LoVo (cell line): ENCODE data around the gene CALCR.

Experiments used
- DNase-seq: peaks from one replicate; pipeline ENCODE4 v3.0.0-alpha.2; 2016; ENCODE audit warnings: low spot score

Gene CALCR

GRCh38 chr7:93447509-93447908, 127.0 kb downstream of the CALCR start:
- DNase-seq = no peak

- DNase-seq = peak; percentile 46
These were observed 131.9 kb downstream of the CALCR start for GRCh38 chr7:93442478-93443224.

DNA sequence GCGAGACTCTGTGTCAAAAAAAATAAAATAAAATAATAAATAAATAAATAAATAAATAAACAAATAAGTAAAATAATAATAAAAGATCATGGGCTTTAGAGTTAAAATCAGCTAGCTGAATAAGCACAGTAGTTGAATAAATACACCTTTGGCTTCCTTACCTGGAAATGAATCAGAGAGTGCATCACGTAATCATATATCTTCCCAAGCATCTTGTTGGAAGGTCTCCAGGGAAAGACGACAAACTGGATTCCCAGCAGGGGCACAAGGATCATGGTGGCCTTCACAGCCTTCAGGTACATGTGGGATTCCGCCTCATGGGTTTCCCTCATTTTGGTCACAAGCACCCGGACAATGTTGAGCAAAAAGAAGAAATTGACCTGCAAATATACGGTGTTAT, 138.7 kb downstream of the CALCR start:
- no peak for DNase-seq

- no peak for DNase-seq
These were observed 142.4 kb downstream of the CALCR start for GRCh38 chr7:93432130-93432529.

DNA sequence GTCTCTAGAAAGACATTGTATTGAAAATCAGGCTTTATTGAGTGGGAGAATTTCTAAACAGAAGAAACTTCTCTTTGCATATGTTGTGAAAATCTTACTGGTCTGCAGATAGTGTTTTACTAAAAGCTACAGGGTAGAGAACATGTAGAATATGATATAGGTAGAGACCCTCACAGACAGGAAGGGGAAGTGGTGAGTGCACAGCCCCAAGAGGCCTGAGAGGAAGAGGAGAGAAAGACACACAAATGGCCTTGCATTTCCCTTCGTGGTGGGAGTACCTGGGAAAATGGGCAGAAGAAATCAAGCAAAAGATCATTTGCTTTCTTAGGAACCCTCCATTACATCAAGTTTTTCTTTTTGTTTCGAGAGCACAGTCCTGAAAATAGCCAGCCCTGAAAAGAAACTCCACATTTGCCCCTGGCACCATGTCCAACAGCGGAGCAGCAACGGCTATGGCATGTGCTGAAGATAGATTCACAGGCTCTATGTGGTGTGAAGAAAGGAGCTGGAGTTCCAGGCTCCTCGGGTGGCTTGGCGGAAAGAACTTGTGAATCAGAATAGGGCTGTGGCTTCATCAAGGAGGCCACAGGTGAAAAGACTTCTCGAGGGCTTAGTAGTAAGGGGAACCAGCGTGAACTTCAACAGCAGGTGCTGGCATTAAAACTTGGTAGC, 143.5 kb downstream of the CALCR start:
- no peak for DNase-seq

DNA sequence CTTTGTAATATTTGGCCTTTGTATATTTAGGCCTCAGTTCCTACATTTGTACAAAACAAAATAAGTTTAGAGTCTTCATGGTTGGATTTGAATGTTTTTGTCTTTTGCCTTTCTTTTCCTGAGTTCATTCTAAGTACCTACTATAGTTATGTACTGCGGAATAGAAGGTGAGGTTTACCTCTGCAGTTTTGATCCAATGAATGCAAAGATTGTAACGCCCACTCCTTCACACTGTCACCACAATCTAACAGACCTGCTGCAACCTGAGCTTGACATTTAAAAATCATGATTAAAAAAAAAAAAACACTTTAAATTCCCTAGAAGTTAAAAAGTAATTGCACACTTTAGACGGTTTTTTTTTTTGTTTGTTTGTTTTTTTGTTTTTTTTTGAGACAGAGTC, 145.0 kb downstream of the CALCR start:
- DNase-seq = no peak

- no peak for DNase-seq
These were observed 147.4 kb downstream of the CALCR start for GRCh38 chr7:93427107-93427506.

GRCh38 chr7:93426155-93426696, 148.3 kb downstream of the CALCR start:
- DNase-seq = no peak

- DNase-seq = no peak
These were observed 159.9 kb downstream of the CALCR start for GRCh38 chr7:93414574-93414973.

DNA sequence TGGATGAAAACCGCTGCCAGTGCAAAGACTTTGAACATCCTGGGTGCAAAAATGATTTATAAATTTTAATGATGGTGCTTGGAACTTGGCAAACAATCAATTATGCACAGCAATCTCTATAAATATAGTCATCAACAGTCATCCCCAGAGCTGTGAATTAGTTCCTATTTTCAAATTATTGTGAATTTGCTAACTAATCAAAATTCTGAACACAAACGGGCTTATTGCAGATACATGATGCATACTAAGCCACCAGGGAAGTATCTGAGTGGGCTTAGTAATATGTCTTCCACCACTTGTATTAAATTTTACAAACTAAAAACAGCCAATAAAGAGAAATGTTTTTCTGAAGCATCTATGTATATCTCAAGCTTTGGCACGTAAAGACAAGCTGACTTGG, 165.2 kb downstream of the CALCR start:
- DNase-seq = no peak

GRCh38 chr7:93407239-93407638, 167.3 kb downstream of the CALCR start:
- no peak for DNase-seq

GRCh38 chr7:93402944-93403343, 171.6 kb downstream of the CALCR start:
- DNase-seq = no peak

DNA sequence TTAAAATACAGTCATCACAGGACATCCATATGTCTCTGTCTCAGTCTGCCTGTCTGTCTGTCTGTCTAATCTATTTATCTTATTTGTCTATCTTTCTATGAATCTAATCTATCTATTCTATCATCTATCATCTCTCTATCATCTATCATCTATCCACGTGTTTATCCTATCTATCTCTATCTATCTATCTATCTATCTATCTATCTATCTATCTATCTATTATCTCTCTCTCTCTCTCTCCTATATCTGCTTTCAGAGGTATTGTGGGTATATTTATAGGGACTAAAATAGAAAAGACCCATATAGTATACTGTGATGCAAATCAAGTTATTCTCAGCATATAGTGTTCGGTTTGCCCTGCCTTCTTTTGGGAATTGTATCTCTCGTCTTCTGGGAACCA, 174.9 kb downstream of the CALCR start:
- no peak for DNase-seq

DNA sequence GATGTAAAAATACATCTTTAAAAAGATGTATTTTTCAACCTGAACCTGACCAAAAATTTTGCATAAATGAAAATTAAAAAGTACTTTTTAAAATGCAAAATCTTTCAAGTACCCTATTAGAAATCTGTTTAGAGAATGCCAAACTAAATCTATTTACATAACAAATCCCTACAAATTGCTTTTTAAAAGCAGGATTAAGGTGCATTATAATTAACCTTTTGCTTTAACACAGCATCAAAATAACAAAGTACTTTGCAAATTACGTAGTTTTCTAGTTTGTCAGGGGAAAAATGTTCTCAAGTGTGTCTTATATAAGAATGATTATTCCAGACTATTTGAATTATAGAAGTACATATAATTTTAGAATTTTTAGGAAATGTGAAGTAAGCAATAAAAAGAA, 181.5 kb downstream of the CALCR start:
- DNase-seq = no peak

- DNase-seq = no peak
These were observed 183.9 kb downstream of the CALCR start for GRCh38 chr7:93390660-93391059.

DNA sequence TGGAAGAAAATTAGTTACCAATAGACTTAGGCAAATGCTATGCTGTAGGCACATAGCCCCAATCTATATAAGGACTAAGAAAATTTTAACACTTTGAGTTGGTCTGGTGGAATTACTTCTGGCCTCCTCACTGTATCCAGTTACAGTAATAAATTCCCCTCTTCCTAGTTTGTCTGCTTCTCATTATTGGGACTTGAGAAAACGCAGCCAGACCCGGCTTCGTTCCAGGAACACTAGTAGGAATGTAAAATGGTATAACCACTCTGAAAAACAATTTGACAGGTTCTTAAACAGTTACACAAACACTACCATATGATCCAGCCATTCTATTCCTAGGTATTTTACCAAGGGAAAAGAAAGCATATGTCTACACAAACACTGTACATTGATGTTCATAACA, 192.2 kb downstream of the CALCR start:
- DNase-seq = no peak

GRCh38 chr7:93378131-93378760, 196.3 kb downstream of the CALCR start:
- no peak for DNase-seq

DNA sequence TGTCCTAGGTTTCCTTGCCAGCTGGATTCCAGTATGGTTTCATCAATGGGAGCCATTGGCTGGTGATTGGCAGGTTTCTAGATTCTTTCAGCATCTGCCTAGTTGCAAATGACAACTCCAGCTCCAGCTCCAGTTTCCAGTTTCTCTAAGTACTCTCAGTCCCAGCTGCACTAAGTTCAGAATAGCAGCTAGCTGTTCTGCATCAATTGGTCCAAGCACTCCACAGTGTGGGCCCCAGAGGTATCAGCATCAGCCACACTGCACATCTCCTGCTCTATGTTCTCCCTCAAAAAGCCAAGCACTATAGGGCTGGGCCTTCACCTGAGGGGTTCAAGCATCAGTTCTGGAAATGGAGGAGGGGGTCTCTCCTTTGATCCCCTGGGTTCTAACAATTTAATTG, 198.9 kb downstream of the CALCR start:
- DNase-seq = no peak
